ENCODE data around the gene RILPL2.
A peak's percentile ranks its signal among the peaks of the same experiment; 100 is the strongest.

The RILPL2 gene

DNA sequence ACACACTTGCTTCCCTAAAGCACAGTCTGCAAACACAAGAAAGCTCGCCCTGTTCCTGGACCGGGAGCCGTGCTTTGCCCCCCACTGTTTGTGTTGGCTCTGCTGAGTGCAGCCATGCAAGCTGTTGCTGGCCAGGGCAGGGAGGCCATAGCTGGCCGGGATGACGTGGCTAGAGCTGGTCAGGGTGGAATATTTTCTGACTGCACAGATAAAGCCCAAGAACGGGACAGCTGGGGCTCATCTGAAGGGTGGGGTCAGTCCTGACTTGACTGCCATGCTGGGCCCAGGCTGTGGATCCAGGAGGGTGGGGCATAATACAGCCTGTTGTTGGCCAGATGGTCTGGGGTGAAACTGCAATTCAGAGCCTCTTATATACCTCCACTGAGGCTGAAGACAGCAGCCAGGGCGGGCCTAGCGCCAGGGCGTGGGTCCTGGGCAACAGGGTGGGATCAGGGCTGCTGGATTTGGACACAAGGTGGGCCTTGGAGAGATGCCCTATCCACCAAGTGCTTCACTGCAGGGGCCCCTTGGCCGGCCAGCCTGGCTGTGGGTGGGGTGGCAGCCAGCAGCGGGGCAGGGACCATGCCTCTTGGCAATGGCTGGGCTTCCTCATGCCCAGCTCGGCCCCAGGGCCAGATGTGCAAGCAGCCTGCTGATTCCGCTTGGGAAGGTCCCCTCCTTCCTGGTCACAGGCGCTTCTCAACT lies 37.8 kb downstream of the RILPL2 start:
- H3K9ac ChIP-seq (ENCODE audit: low read length), result peak overlapping the region; percentile 71
- DNase-seq (ENCODE audit: low read depth), result no peak
- H3K27me3 ChIP-seq (replicated peaks; ENCODE audit: control insufficient read depth, insufficient read depth, low read length), result no peaks in the 10 kb centered on the region
- H3K4me1 ChIP-seq (ENCODE audit: control insufficient read depth, insufficient read depth, low read length), result peaks cover 24% of the 10 kb centered on the region
- no peaks in the 10 kb centered on the region for H3K9me3 ChIP-seq (ENCODE audit: control insufficient read depth, low read length)
- peak overlapping the region; percentile 45 for H3K4me3 ChIP-seq (ENCODE audit: low read length)
- peaks cover 55% of the 10 kb centered on the region for H3K36me3 ChIP-seq (ENCODE audit: control insufficient read depth, insufficient read depth, low read length, severe bottlenecking)

DNA sequence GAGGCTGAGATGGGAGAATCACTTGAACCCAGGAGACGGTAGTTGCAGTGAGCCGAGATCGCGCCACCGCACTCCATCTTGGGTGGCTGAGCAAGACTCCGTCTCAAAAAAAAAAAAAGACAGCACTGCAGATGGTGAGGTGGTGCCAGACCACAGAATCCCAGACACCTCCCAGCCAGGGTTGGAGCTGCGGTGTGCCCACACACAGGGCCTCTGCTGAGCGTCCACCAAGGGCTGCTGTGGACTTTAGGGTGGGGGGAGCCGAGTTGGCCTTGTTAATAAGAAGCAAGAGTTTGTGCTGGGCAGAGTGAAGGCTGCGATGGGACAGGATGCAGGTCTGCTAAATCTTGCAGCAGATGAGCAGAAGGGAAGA lies 38.3 kb downstream of the RILPL2 start:
- Histone ChIP-seq H3K9ac (ENCODE audit: low read length) (peak overlapping the region; percentile 71), H3K9me3 (ENCODE audit: control insufficient read depth, low read length) (no peaks in the 10 kb centered on the region), H3K4me1 (ENCODE audit: control insufficient read depth, insufficient read depth, low read length) (peaks cover 24% of the 10 kb centered on the region), H3K27me3 (replicated peaks; ENCODE audit: control insufficient read depth, insufficient read depth, low read length) (no peaks in the 10 kb centered on the region), H3K4me3 (ENCODE audit: low read length) (peak overlapping the region; percentile 45), H3K36me3 (ENCODE audit: control insufficient read depth, insufficient read depth, low read length, severe bottlenecking) (peaks cover 55% of the 10 kb centered on the region)
- no peak for DNase-seq (ENCODE audit: low read depth)

DNA sequence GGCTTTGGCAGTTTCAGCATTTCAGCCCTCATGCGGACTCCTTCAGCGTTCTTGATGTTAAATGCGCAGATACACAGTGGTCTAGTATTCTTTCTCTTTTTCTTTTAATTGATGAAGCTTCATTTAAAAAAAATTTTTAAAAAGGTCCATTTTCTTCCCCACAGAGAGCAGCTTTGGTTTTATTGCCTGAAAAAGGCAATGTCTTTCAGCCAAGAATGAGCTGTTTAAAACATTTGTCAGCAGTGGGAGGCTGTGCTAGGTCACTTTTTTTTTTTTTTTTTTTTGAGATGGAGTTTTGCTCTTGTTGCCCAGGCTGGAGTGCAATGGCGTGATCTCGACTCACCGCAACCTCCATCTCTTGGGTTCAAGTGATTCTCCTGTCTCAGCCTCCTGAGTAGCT lies 39.1 kb downstream of the RILPL2 start:
- Histone ChIP-seq H3K27me3 (replicated peaks; ENCODE audit: control insufficient read depth, insufficient read depth, low read length) (no peaks in the 10 kb centered on the region), H3K4me1 (ENCODE audit: control insufficient read depth, insufficient read depth, low read length) (peaks cover 24% of the 10 kb centered on the region), H3K9me3 (ENCODE audit: control insufficient read depth, low read length) (no peaks in the 10 kb centered on the region), H3K4me3 (ENCODE audit: low read length) (no peak overlapping the region), H3K36me3 (ENCODE audit: control insufficient read depth, insufficient read depth, low read length, severe bottlenecking) (peaks cover 54% of the 10 kb centered on the region), H3K9ac (ENCODE audit: low read length) (peak overlapping the region; percentile 53)
- no peak for DNase-seq (ENCODE audit: low read depth)

DNA sequence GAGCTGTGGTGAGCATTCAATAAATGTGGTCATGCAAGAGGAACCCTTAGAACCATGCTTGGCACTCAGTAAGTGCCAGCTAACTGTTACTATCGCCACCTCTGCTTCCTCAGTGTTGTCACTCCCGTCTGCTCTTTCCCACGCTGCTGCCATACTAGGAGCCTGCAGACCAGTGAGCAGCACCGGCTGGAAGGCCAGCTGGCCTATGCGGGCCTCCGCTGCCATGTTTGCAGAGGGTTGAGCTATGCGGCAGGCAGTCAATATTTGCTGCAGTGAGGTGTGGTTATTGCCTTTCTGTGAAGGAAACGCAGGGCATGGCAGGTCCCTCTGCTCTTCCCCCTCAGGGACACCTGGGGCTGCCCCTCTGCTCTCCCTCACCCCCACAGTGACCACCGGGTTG lies 39.5 kb downstream of the RILPL2 start:
- no peak for DNase-seq (ENCODE audit: low read depth)
- peaks cover 57% of the 10 kb centered on the region for H3K36me3 ChIP-seq (ENCODE audit: control insufficient read depth, insufficient read depth, low read length, severe bottlenecking)
- no peak overlapping the region for H3K4me3 ChIP-seq (ENCODE audit: low read length)
- peak overlapping the region; percentile 53 for H3K9ac ChIP-seq (ENCODE audit: low read length)
- peaks cover 25% of the 10 kb centered on the region for H3K4me1 ChIP-seq (ENCODE audit: control insufficient read depth, insufficient read depth, low read length)
- H3K9me3 ChIP-seq (ENCODE audit: control insufficient read depth, low read length), result no peaks in the 10 kb centered on the region
- H3K27me3 ChIP-seq (replicated peaks; ENCODE audit: control insufficient read depth, insufficient read depth, low read length), result no peaks in the 10 kb centered on the region

DNA sequence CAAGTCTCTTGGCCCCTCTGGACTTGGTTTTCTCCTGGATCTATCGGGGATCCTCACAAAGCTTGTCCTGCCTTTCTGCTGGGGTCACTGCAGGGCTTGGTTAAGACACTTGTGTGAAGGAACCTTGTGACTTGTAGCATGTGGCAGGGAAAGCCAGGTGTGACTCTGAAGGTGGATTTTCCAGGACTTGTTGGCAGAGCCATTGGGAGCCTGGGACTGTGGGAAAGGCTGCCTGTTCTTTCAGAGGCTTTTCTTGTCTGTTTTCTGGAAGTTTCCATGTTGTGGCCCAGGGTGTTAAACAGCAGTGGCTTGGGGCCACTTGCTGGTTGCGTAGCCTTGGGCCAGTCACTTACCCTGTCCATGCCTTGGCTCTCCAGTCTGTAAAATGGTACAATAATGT lies 39.9 kb downstream of the RILPL2 start:
- H3K9me3 ChIP-seq (ENCODE audit: control insufficient read depth, low read length), result no peaks in the 10 kb centered on the region
- no peak overlapping the region for H3K4me3 ChIP-seq (ENCODE audit: low read length)
- peaks cover 29% of the 10 kb centered on the region for H3K4me1 ChIP-seq (ENCODE audit: control insufficient read depth, insufficient read depth, low read length)
- H3K9ac ChIP-seq (ENCODE audit: low read length), result no peak overlapping the region
- H3K27me3 ChIP-seq (replicated peaks; ENCODE audit: control insufficient read depth, insufficient read depth, low read length), result no peaks in the 10 kb centered on the region
- DNase-seq (ENCODE audit: low read depth), result no peak
- H3K36me3 ChIP-seq (ENCODE audit: control insufficient read depth, insufficient read depth, low read length, severe bottlenecking), result peaks cover 61% of the 10 kb centered on the region

DNA sequence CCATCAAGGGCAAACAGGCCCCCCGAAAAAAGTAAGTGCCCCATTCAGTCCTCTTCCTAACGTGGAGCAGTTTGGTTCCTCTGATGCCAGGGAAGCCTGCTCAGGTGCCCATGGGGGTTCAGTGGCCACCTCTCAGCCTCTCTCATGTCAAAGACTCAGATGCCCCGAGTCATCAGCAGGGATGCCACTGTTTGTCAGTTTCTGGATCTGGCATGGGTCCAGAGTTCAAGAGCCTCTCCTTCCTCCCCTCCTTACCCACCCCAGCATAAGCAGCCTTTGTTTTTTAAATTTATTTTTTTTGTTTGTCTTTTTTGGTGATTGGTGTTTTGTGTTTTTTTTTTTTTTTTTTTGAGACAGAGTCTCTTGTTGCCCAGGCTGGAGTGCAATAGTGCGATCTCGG lies 41.2 kb downstream of the RILPL2 start:
- no peak for DNase-seq (ENCODE audit: low read depth)
- no peaks in the 10 kb centered on the region for H3K27me3 ChIP-seq (replicated peaks; ENCODE audit: control insufficient read depth, insufficient read depth, low read length)
- H3K36me3 ChIP-seq (ENCODE audit: control insufficient read depth, insufficient read depth, low read length, severe bottlenecking), result peaks cover 71% of the 10 kb centered on the region
- no peak overlapping the region for H3K4me3 ChIP-seq (ENCODE audit: low read length)
- H3K9ac ChIP-seq (ENCODE audit: low read length), result no peak overlapping the region
- no peaks in the 10 kb centered on the region for H3K9me3 ChIP-seq (ENCODE audit: control insufficient read depth, low read length)
- H3K4me1 ChIP-seq (ENCODE audit: control insufficient read depth, insufficient read depth, low read length), result peaks cover 33% of the 10 kb centered on the region

DNA sequence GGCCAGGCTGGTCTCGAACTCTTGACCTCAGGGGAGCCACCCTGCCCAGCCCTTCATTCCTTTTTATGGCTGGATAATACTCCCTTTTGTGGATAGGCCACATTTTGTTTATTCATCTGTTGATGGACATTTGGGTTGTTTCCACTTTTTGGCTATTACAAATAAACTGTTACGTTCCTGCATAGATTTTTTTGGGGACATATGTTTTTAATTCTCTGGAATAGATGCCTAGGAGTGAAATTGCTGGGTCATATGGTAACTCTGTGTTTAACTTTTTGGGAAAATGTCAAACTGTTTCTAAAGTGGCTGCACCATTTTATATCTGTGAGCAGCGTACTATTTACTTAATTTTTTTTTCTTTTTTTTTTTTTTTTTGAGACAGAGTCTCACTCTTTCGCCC lies 42.7 kb downstream of the RILPL2 start:
- no peaks in the 10 kb centered on the region for H3K9me3 ChIP-seq (ENCODE audit: control insufficient read depth, low read length)
- peaks cover 29% of the 10 kb centered on the region for H3K4me1 ChIP-seq (ENCODE audit: control insufficient read depth, insufficient read depth, low read length)
- peak; percentile 83 for DNase-seq (ENCODE audit: low read depth)
- H3K36me3 ChIP-seq (ENCODE audit: control insufficient read depth, insufficient read depth, low read length, severe bottlenecking), result peaks cover 65% of the 10 kb centered on the region
- H3K4me3 ChIP-seq (ENCODE audit: low read length), result no peak overlapping the region
- H3K9ac ChIP-seq (ENCODE audit: low read length), result no peak overlapping the region
- H3K27me3 ChIP-seq (replicated peaks; ENCODE audit: control insufficient read depth, insufficient read depth, low read length), result no peaks in the 10 kb centered on the region

DNA sequence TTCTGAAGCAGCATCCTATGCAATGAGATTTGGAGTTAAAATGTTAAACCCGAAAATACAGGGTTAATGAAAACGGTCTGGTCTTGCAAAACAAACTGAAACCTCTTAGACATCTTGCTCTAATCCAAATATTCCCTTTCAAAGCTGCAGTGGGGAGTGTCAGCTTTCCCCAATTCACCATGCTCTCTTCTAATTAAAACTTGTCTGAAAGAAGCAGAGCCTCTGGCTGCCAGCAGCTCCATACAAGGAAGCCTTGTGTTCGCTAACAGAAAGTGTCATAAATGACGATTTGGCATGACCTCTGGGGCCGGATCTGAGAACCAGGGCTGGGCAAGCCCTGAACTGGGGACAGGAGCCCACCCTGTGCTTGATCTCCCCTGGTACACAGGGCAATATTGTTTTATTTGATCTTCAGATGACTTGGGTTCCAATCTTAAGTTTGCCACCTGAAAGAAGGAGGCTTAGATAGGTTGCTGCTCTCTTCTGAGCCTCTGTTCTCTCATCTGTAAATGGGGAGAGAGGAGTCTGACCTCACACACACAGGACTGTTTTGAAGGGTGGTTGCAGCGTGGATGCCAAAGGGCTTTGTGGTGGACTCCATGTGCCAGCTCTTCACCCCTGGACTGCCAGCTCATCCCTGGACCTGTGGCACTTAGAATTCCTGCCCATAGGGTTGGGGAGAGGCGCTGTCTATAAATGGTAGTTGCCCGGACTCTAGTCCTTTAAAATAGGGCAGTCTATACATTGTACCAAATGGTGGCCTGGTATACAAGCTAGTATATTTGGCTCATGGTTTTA lies 44.7 kb downstream of the RILPL2 start:
- DNase-seq (ENCODE audit: low read depth), result peak; percentile 54
- peaks cover 58% of the 10 kb centered on the region for H3K36me3 ChIP-seq (ENCODE audit: control insufficient read depth, insufficient read depth, low read length, severe bottlenecking)
- no peaks in the 10 kb centered on the region for H3K9me3 ChIP-seq (ENCODE audit: control insufficient read depth, low read length)
- no peaks in the 10 kb centered on the region for H3K27me3 ChIP-seq (replicated peaks; ENCODE audit: control insufficient read depth, insufficient read depth, low read length)
- H3K9ac ChIP-seq (ENCODE audit: low read length), result peak overlapping the region; percentile 16
- H3K4me1 ChIP-seq (ENCODE audit: control insufficient read depth, insufficient read depth, low read length), result peaks cover 21% of the 10 kb centered on the region
- H3K4me3 ChIP-seq (ENCODE audit: low read length), result no peak overlapping the region

DNA sequence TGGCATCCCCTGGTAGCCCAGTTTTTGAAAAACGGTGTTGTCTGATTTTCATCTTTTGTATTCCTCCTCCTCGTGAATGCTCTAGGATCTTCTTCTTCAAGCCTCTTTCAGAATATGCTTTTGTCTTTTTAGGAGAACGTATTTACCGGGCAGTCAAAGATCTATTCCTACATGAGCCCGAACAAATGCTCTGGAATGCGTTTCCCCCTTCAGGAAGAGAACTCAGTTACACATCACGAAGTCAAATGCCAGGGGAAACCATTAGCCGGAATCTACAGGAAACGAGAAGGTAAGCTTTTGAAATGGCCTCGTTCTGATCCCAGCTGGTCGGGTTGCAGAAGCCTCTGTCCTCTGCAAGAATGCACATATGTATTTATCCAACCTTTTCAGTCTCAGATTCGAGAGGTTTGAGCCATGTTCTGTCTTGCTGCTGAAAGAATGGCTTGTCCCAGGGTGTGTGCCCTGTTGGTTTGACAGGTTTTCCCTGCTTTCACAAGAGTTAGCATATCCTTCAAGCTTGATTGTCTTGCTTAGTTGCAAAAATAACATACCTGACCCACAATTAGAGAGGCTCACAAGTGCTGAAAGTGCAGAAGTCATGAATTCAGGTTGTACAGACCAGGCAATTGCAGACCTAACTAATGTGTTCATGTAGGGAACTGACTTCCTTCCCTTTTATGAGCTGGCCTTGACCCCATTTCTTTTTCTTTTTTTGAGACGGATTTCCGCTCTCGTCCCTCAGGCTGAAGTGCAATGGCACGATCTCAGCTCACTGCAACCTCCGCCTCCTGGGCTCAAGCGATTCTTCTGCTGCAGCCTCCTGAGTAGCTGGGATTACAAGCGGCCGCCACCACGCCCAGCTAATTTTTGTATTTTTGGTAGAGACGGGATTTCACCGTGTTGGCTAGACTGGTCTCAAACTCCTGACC lies 45.7 kb downstream of the RILPL2 start:
- H3K4me1 ChIP-seq (ENCODE audit: control insufficient read depth, insufficient read depth, low read length), result peaks cover 21% of the 10 kb centered on the region
- peak; percentile 22 for DNase-seq (ENCODE audit: low read depth)
- peak overlapping the region; percentile 86 for H3K4me3 ChIP-seq (ENCODE audit: low read length)
- peaks cover 48% of the 10 kb centered on the region for H3K36me3 ChIP-seq (ENCODE audit: control insufficient read depth, insufficient read depth, low read length, severe bottlenecking)
- H3K27me3 ChIP-seq (replicated peaks; ENCODE audit: control insufficient read depth, insufficient read depth, low read length), result no peaks in the 10 kb centered on the region
- peak overlapping the region; percentile 88 for H3K9ac ChIP-seq (ENCODE audit: low read length)
- H3K9me3 ChIP-seq (ENCODE audit: control insufficient read depth, low read length), result no peaks in the 10 kb centered on the region

DNA sequence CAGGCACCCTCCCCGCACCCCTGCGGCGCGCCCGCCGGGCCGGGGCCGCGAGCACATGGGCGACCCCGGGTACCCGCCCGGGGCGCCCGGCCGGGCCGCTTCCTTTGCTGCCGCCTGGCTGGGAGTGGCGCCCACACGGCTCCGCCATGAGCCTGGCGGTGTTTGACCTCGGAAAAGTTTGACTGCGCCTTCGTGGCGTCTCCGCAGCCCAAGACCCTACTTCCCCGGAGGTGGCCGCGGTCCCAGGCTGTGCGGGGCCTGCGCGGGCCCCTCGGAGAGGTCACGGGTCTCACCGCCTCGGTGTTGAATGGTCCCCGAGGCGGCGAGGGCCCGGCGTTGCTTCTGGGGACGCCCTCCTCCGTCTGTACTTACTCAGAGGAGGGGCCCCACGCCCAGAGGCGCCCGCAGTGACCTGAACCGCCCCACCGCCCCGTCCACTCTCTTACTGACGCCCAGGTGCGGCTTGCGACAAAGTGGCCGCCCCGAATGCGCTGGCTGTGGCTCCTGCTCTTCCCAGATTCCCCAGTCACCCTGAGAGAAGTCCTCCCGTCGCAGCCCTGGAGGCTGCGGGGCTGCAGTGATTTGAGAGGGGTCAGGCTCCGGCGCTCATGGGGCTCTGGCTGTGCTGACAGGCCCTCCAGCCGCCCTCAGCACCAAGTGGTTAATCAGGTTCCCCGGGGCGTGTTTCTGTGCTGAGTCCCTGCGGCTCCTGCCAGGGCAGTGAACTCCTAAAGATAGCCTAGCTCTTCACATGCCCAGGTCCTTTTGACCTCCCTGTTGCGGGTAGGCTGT lies 46.7 kb downstream of the RILPL2 start:
- peaks cover 25% of the 10 kb centered on the region for H3K4me1 ChIP-seq (ENCODE audit: control insufficient read depth, insufficient read depth, low read length)
- peak; percentile 50 for DNase-seq (ENCODE audit: low read depth)
- no peaks in the 10 kb centered on the region for H3K9me3 ChIP-seq (ENCODE audit: control insufficient read depth, low read length)

More for the DNA sequence above, 46.7 kb downstream of the RILPL2 start:
- Histone ChIP-seq H3K27me3 (replicated peaks; ENCODE audit: control insufficient read depth, insufficient read depth, low read length) (no peaks in the 10 kb centered on the region), H3K9ac (ENCODE audit: low read length) (peak overlapping the region; percentile 88), H3K36me3 (ENCODE audit: control insufficient read depth, insufficient read depth, low read length, severe bottlenecking) (peaks cover 38% of the 10 kb centered on the region), H3K4me3 (ENCODE audit: low read length) (peak overlapping the region; percentile 86)
